ENCODE measurements around the gene CFAP74.

CFAP74 gene

DNA sequence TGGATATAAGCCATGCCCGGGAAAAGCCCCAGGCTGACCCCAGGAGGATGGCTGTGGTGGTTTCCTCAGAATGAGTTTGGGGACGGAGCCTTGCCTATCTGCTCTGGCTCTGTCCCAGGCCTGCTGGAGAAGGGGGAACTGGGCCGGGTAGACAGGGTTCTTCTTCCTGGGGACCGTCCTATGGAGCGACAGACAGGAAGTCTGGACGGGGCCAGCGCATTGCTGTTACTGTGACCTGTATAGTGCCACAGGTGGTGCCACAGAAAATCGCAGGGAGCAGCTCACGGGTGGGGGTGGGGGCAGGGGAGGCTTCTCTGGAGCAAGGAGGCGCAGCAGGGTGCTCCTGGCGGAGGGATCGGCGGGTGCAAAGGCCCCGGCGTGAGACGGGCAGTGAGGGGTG lies 36.4 kb downstream of the CFAP74 start:
- DNase-seq: no peak

GRCh38 chr1:1966071-1966740 lies 37.4 kb downstream of the CFAP74 start:
- DNase-seq: no peak

- DNase-seq: no peak
Observed at GRCh38 chr1:1965546-1965945, 38.0 kb downstream of the CFAP74 start.

- DNase-seq: no peak
Observed at GRCh38 chr1:1964811-1965210, 38.8 kb downstream of the CFAP74 start.

- no peak for DNase-seq
Observed at GRCh38 chr1:1963570-1963969, 40.0 kb downstream of the CFAP74 start.

- DNase-seq: no peak
Observed at GRCh38 chr1:1962752-1963151, 40.8 kb downstream of the CFAP74 start.

- no peak for DNase-seq
Observed at GRCh38 chr1:1960480-1961196, 42.9 kb downstream of the CFAP74 start.

GRCh38 chr1:1959840-1960479 lies 43.6 kb downstream of the CFAP74 start:
- DNase-seq: peak; percentile 93

GRCh38 chr1:1959459-1959839 lies 44.1 kb downstream of the CFAP74 start:
- no peak for DNase-seq

GRCh38 chr1:1958071-1958541 lies 45.5 kb downstream of the CFAP74 start:
- no peak for DNase-seq

GRCh38 chr1:1957533-1957961 lies 46.0 kb downstream of the CFAP74 start:
- DNase-seq: no peak

DNA sequence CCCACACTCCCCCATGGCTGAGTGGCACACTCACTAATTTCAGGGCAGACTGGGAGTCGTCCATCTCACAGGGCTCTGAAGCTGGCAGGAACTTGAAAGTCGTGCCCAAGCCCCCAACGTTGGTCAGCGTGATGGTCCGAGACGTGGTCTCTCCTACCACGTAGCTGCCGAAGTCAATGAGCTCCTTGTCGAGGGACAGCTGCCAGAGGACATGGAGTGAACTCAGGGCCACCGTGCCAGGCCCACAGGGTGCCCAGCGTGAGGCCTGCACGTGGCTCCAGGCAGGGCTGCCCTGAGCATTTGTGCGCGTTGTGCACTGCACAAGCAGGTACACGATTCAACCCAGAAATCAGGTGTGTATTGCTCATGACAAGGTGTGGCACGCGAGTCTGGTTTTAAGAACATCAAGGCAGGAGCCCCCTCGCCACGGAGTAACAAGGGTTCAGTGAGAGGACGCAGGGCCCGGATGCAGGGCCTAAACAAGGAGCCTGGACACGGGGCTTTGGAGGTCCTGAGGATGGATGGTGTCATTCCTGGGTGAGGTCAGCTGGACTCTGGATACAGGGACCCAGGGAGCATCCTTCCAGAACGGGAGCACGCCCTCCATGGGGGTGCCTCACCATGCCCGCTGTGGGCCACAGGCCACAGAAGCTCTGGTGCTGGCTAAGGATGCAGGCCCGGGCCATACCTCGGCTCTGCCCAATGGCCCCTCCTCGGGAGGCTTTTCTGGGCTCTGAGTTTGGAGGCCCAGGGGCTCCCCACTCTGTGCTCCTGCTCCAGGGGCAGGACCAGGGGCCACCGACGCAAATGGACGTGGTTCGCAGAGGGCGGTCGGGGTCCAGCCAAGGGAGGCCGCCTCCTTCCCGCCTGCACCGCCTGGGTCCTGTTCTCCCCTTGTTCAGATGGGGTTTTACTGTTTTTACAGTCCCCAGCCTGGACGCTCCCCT lies 46.7 kb downstream of the CFAP74 start:
- DNase-seq: no peak

- DNase-seq: no peak
Observed at GRCh38 chr1:1956101-1956500, 47.5 kb downstream of the CFAP74 start.

DNA sequence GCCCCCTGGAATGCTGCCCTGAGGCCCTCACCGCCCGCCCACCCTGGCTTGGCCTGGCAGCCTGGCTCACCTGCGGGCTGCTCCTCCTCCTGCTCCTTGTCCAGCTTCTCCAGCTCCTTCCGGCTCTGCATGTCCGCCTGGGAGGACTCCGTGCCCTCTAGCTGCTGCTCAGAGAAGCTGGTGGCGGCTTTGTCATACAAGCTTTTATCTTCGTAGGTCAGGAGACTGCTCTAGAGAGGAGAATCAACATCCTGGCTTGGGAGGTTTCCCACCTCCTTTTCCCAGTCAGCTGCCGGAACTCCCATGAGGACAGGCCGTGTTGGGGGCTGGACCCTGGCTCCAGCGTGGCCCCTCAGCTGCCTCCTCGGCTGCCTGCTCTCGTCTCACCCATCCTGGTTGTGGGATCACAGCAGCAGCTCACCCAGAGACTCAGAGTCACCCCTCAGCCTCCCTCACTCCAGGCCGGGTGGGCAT lies 47.9 kb downstream of the CFAP74 start:
- DNase-seq: no peak

GRCh38 chr1:1954831-1955441 lies 48.6 kb downstream of the CFAP74 start:
- DNase-seq: no peak

- no peak for DNase-seq
Observed at GRCh38 chr1:1954015-1954414, 49.6 kb downstream of the CFAP74 start.

DNA sequence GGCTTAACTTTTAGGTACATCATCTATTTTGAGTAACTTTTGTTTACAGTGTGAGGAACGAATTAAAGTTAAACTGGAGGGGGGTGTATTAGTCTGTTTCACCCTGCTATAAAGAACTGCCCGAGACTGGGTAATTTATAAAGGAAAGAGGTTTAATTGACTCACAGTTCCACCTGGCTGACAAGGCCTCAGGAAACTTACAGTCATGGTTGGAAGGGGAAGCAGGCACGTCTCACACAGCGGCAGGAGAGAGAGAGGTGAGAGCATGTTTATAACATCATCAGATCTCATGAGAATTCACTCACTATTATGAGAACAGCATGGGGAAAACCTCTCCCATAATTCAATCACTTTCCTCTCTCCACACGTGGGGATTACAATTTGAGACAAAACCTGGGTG lies 52.6 kb downstream of the CFAP74 start:
- no peak for DNase-seq

GRCh38 chr1:1948783-1949182 lies 54.8 kb downstream of the CFAP74 start:
- DNase-seq: no peak

DNA sequence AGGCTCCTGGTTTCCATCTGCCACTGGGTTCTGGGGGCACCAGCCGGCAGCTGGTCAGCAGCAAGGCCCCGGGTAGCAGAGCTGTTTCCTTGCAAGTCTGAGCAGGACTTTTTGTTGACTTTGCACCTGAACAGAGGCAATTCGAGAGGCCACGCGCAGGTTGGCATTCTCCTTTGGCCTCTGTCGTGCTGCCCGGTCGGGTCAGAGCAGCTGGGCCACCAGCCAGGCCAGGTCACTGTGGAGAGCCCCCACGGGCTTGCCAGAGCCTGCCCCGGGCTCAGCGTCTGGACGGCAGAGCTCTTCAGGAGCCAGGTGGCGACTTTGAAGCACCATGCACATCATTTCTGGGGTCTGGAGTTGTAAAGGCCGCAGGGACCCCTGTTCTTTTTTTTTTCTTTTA lies 56.1 kb downstream of the CFAP74 start:
- DNase-seq: no peak

GRCh38 chr1:1946540-1946939 lies 57.0 kb downstream of the CFAP74 start:
- DNase-seq: no peak

DNA sequence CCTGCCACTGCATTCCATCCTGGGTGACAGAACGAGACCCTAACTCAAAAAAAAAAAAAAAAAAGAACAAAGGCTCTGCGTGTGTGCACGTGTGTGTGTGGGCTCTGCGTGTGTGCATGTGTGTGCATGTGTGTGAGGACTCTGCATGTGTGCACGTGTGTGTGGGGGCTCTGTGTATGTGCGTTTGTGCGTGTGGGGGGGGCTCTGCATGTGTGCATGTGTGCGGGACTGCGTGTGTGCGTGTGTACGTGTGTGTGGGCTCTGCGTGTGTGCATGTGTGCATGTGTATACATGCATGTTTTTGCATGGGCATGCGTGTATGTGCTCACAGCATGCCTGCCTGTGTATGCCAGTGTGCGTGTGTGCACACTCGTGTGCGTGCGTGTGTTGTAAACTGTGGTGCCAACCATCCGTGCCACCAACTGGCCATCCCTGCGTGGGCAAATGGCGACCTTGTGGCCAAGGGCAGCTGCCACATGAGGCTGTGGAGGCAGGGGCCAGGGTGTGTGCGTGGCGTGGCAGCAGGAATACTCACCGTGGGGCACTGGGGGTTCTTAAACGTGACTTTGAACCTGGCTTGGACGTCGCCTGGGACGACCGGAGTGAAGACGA lies 57.7 kb downstream of the CFAP74 start:
- no peak for DNase-seq

Measured in islet precursor cell (in vitro differentiated cells).